HG03064 (cell line): ENCODE data around the gene C2CD4A.

Source experiments
- ATAC-seq: cut with Tn5 transposase; IDR thresholded peaks from one replicate; pipeline ENCODE4 v1.9.1; 2021; ENCODE audit warnings: low read depth; ENCODE audit not compliant: unreplicated experiment

C2CD4A gene

DNA sequence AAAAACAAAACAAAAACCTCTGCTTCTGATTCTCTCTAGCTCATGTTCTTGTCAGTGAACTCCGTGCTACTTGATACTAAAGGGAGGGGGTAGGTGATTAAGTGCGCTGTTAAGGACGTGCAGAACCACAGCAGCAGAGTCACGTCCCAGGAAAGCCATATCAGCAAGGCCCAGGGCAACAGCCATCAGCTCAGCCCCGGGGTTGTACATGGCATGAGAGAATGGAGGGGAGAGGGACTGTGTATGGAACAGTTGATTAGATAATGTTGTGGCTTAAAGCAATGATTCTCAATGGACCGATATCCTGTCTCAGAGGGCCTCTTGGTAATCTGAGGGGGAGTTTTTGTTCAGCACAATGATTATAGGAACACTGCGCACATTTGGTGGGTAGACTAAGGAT, 27.6 kb downstream of the C2CD4A start:
- no peak for ATAC-seq

DNA sequence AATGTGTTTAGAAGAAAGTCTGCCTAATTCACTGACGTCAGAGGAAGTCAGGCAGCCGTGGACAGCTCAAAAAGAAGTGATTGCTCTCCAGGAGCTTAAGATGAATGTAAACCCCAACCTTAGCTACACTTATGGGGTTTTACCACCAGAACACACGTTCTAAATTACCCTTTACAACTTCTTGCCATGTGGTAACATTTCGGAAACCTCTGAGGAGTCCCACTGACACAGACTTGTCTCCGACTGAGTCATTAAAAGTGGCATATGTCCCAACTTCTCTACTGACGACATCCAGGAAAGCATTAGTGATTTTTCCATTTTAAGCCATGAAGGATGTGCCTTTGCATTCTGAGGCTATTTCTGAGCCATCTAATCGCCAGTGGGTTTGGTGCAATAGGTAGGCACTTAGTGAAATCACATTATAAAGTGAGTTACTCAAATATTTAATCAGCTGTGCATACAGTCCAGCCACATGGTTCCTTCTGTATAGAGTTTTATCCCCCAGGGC, 32.4 kb downstream of the C2CD4A start:
- no peak for ATAC-seq

GRCh38 chr15:62103431-62103830, 36.7 kb downstream of the C2CD4A start:
- ATAC-seq, result no peak

GRCh38 chr15:62104401-62104800, 37.6 kb downstream of the C2CD4A start:
- no peak for ATAC-seq

DNA sequence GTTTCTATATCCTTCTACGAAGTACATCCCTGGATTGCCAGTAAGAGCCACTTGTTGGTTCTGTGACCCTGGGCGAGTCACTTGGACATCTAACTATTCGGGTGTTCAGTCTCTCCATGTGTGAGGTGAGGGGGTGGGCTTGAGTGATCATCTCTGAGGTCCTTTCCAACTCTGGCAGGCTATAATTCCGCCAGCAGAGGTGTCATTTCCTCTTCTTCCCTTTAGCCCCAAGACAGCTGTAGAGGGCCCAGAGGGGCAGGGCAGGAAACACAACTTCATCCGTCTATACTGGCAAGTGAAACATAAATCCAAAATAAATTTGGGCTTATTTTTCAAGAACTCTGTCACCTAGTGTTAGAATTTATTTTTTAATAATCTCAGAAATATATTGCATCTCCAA, 38.1 kb downstream of the C2CD4A start:
- no peak for ATAC-seq

DNA sequence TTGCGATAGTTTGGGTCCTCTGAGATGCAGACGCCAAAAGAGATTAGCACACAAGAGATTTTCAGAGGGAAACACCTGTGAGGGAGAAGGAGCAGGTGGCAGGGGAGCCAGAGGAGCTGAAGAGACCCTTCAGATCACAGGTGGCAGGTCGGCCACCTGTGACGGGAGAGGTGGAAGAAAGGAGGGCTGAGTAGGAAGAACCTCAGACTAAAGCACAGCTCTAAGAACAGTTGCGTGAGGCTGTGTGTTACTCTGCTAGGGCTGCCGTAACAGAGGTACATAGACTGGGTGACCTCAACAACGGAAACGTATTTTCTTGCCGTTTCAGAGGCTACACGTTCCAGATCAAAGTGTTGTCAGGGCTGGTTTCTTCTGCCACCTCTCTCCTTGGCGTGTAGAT, 38.5 kb downstream of the C2CD4A start:
- ATAC-seq, result no peak

DNA sequence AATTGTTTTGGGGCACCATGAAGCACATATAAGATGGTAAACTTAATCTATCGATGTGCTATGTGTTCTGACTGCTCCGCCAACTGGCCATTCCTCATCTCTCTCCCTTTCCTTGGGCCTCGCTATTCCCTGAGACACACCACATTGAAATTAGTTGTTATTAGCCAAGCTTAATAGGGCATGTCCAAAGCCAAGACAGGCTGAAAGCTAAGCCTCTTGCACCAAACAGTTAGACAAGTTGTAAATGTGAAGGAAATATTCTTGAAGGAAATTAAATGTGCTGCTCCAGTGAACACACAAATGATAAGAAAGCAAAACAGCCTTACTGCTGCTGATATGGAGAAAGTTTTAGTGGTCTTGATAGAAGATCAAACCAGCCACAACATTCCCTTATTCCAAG, 39.3 kb downstream of the C2CD4A start:
- ATAC-seq, result no peak

DNA sequence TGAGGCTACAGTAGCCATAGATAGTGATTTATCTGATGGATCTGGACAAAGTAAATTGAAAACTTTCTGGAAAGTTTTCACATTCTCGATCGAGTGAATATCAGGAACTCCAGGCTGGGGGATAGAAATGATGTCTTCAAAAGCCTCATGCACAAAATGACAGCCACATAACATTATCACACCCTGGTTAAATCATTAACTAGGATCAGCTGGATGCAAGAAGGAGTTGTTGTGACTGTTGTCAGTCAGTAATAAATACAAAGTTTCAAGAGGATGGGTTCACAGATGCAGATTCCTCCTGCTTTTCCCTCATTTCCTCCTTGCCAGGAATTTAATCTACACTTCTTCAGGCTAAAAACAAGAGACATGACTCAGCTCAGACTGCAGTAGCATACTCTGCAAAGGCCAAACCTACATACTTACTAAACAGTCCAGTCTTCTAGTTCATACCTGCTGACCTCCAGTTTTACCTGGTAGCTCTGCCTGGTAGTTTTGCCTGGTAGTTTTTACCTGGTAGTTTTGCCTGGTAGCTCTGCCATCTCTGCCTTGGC, 40.9 kb downstream of the C2CD4A start:
- ATAC-seq, result no peak

DNA sequence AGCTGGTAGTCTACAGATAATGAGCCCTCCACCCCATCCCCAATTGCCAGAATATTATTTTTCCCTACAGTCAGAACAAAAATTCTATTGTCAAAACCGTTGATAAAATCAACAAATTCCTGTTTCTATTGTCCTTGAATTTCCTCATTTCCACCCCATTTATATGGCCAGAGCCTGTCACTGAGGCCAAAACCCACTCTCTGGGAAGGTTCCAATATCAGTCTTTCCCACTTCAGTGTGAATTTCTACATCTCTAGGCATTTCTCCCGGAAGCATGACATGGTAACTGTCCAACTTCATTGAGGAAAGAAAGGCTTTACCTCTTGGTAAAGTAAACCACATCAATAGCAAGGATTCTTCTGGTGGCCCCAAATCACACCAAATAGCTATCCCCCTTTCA, 41.6 kb downstream of the C2CD4A start:
- ATAC-seq, result no peak

DNA sequence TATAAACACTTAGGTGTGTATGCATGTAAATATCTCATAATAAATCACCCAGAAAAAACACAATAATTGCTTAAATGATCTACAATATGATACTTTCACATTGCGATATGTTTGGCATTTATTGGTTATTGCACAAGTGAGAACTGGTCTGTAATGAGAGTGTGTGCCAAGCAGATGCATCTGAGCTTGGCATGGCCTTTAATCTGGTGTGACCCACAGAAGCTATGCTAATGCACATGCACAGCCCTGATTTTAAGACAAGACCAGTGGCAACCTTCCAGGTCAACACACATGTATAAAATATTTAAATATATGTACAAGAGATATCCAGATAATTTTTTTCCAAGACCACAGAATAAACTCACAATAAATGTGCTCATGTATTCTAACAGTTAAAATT, 42.7 kb downstream of the C2CD4A start:
- ATAC-seq, result no peak

GRCh38 chr15:62109982-62110851, 43.4 kb downstream of the C2CD4A start:
- ATAC-seq, result no peak

DNA sequence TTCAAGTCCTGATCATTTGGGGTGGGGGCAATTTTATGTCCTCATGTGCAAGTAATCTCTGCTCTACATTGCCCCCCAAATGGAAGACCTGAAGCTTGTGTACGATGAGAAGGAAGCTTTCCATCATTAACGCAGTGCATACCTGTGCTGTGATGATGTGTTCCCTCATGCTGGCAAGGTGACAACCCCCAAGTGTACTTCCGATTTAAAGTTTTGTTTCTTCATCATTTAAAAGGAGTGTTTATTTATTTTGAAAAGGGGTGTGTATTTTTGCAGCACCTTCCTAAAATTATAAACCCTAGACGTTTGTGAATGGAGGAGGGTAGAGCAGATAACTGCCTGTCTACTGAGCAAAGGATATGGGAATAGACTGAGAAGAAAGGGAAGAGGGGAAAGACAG, 45.3 kb downstream of the C2CD4A start:
- ATAC-seq, result no peak

DNA sequence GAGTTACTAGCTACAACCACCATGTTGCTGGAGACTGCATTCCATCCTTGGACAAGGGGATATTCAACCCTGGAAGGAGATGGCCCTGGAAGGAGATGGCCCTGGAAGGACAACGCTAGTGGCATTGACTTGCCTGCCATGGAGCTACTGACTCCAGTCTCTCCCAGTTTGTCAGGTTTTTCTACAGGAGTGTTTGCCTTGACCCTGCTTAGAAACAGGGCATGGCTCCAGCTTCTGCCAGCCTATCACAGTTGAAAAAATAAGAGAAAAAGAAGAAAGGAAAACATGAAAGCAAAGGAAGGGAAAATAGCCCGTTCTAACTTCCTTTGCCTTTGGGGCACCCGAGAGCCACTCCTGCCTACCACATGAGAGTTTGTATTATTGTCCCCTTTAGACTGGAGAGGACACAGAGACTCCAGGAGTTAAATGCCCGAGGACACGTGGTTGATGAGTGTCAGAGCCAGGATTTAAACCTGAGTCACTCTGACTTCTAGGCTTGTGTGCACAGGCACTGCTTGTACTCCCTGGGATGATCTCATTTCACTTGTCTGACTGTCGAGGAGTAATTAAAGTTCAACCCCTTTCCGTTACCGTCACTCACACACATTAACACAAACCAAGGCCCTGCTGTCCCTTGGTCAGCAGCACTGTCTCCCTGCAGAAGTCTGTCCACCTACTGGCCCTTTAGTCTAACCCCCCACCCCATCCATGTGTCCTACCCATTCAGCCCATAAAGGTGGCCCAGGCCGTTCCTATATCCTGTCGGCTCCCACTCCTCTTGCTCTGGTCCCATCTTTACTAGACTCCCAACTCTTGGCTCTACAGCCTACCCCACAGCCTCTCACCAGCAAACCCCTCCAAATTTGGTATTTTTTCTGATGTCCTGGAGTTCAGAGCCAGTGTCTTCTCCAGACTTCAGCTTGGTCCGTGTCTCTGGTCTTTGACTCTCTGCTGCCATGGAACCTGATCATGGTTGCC, 46.1 kb downstream of the C2CD4A start:
- no peak for ATAC-seq

DNA sequence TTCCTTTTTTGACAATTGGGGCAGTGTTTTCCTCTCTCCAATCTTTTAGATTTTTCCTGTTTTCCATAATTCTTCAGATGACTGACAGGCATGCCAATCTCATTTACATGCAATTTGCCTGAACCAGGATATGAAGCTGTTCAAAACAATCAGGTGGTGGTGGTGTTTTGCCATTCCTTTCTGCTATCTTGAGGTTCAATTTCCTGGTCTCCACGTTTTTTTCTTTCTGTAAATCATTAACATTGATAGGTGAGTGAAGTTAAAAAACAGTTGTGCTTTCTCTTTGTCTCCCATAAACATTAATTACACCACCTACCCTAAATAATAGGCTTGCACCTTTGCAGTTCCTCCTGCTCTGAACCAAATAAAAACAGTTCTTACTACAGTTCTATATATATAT, 49.1 kb downstream of the C2CD4A start:
- ATAC-seq, result no peak

GRCh38 chr15:62118520-62119226, 51.9 kb downstream of the C2CD4A start:
- no peak for ATAC-seq

- no peak for ATAC-seq
Measured at GRCh38 chr15:62119227-62119864, 52.6 kb downstream of the C2CD4A start.

GRCh38 chr15:62119874-62120273, 53.1 kb downstream of the C2CD4A start:
- ATAC-seq, result no peak
